ENCODE measurements around the gene LSR.

Gene LSR

DNA sequence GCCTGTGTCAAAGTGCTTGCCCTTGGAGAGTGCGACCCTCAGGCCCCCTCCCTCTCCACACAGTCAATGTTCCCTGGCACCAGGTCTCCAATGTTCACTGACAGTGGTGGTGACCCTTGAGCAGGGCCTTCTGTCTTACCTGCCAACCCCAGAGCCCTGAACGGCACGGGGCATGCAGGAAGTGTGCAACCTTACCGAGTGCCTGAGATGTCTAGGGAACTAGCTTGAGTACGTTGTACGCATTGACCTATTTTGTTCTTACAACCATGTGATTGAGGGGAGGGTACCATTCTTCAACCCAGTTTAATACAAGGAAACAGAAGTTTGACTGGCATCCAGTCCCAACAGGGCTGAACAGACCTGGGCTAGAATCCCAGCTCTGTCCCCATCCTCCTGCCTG lies 56.4 kb downstream of the LSR start:
- no peak overlapping the region for H3K27ac ChIP-seq
- TF ChIP-seq ZFX (IDR thresholded peaks at IDR 0.05) = no peak
- TF ChIP-seq, protein P1, sequence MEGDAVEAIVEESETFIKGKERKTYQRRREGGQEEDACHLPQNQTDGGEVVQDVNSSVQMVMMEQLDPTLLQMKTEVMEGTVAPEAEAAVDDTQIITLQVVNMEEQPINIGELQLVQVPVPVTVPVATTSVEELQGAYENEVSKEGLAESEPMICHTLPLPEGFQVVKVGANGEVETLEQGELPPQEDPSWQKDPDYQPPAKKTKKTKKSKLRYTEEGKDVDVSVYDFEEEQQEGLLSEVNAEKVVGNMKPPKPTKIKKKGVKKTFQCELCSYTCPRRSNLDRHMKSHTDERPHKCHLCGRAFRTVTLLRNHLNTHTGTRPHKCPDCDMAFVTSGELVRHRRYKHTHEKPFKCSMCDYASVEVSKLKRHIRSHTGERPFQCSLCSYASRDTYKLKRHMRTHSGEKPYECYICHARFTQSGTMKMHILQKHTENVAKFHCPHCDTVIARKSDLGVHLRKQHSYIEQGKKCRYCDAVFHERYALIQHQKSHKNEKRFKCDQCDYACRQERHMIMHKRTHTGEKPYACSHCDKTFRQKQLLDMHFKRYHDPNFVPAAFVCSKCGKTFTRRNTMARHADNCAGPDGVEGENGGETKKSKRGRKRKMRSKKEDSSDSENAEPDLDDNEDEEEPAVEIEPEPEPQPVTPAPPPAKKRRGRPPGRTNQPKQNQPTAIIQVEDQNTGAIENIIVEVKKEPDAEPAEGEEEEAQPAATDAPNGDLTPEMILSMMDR (conservative IDR thresholded peaks at IDR 0.05) = no peak

DNA sequence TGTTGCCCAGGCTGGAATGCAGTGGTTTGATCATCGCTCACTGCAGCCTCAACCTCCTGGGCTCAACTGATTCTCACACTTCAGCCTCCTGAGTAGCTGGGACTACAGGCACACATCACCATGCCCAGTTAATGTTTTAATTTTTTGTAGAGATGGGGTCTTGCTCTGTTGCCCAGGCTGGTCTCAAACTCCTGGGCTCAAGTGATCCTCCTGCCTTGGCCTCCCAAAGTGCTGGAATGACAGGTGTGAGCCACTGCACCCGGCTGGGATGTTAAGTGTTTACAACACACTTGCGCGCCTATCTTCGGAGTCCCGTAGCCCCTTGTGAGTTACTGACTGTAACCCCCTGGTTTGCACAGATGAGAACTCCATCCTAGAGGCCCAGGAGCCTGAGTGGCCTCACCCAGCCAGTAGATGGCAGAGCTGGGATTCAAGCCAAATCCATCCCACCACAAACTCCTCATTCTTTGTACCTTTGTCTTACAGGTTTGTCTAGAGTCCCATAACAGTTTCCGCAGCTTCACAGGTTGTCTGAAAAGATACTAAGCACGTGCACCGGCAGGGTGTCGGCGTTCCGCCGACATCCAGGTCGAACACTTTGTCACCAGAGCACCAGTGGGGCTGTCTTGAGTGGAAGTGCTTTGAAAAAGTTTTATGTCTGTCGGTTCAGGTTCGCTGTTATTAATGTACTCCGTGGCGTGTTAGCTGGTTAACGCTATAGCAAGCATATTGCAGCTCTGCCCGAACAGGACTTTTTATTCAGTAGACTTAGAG lies 57.9 kb downstream of the LSR start:
- no peak overlapping the region for H3K27ac ChIP-seq
- TF ChIP-seq, protein P1 (conservative IDR thresholded peaks at IDR 0.05) = no peak
- no peak for TF ChIP-seq ZFX (IDR thresholded peaks at IDR 0.05)

DNA sequence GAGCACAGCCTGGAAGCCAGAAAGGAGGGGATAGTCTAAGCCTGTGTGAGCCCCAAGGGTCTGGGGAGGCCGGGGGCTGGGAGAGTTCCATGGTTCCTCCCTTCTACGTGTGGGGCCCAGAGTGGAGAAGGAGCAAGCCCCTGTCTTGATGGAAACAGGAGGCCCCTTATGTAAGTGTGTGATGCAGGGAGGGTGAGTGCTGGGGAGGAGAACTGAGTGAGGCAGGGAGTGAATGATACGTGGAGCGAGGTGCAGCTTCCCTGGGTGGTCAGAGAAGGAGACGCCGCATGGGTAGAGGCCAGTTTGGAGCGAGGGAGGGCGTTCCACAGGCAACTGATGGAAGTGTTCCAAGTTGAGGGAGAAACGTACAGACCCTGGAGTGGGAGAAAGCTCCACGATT lies 59.1 kb downstream of the LSR start:
- no peak for TF ChIP-seq ZFX (IDR thresholded peaks at IDR 0.05)
- TF ChIP-seq, protein P1 (conservative IDR thresholded peaks at IDR 0.05) = no peak
- H3K27ac ChIP-seq = no peak overlapping the region

- TF ChIP-seq, protein P1 (conservative IDR thresholded peaks at IDR 0.05) = no peak
- no peak for TF ChIP-seq ZFX (IDR thresholded peaks at IDR 0.05)
- H3K27ac ChIP-seq = no peak overlapping the region
Observed at GRCh38 chr19:35308910-35309309, 60.1 kb downstream of the LSR start.

- no peak for TF ChIP-seq ZFX (IDR thresholded peaks at IDR 0.05)
- TF ChIP-seq, protein P1 (conservative IDR thresholded peaks at IDR 0.05) = no peak
- H3K27ac ChIP-seq = no peak overlapping the region
Observed at GRCh38 chr19:35309481-35310279, 60.9 kb downstream of the LSR start.

DNA sequence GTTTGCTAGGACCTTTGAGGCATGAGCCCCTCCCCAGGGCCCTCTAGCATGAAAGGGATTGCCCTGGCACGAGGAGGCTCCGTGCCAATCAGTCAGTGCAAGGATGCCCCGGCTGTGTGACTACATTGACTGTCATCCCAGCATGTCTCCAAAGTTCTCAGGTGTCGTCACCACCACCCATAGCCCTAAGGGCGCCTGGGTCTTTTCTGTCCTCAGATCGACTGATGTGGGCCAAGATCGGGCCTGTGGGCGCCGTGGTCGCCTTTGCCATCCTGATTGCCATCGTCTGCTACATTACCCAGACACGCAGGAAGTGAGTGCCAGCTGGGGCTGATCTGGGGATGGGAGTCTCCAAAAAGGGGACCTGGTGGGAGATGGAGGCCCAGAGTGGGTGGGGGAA lies 61.5 kb downstream of the LSR start:
- H3K27ac ChIP-seq = no peak overlapping the region
- no peak for TF ChIP-seq ZFX (IDR thresholded peaks at IDR 0.05)

GRCh38 chr19:35310811-35311465 lies 62.1 kb downstream of the LSR start:
- H3K27ac ChIP-seq = no peak overlapping the region
- TF ChIP-seq, protein P1 (conservative IDR thresholded peaks at IDR 0.05) = no peak
- TF ChIP-seq ZFX (IDR thresholded peaks at IDR 0.05) = no peak
